Left cardiac atrium (tissue), 4 donors: ENCODE results near the gene RBBP4. TPM values are rescaled to one million over a fixed set of nuclear protein-coding genes. Genes with fewer than 3 reads are reported as not detected.
"Not testable (repeated sequence)": the region's sequence is repeated elsewhere in the genome, so short reads cannot be mapped to it uniquely, and the experiment has no call there.

Experiments
- ATAC-seq, 2 donors: fragments of 200-7000 bp; cut with Tn5 transposase; one replicate each; pipeline ENCODE4 v1.9.1; 2020; ENCODE audit warnings: mild to moderate bottlenecking in 2 of 2, moderate library complexity in 2 of 2
- DNase-seq: peaks from one replicate; pipeline ENCODE4 v3.0.0-alpha.2; 2020
- intact Hi-C, 2 donors: fragments of 100-400 bp; cut with DNase I; formaldehyde crosslinking; loops; one replicate each; pipeline versions ENCODE4 v1.14.1 to v1.15.1; 2022 to 2023
- total RNA-seq, 2 donors: library from RNA; stranded (reverse); fragmentation: NEBNext Ultra II Directional; extraction: Animal tissue kit (Norgen Biotek cat#: 25700); gene quantifications; one replicate each; pipeline ENCODE4 v1.2.1, GENCODE V29; 2021
- donor health status: DM: no; HTN: yes; CAD: no.
- donor health status: DM: no; HTN: yes; CAD: no; lungs with severe emphysema.
- donor health status: DM: yes; HTN: yes; CAD: no.
- donor health status: Dilated cardiomyopathy.

RBBP4 gene
- total RNA-seq, 2 donors from 2014 or later, result 95.8 to 108 TPM

DNA sequence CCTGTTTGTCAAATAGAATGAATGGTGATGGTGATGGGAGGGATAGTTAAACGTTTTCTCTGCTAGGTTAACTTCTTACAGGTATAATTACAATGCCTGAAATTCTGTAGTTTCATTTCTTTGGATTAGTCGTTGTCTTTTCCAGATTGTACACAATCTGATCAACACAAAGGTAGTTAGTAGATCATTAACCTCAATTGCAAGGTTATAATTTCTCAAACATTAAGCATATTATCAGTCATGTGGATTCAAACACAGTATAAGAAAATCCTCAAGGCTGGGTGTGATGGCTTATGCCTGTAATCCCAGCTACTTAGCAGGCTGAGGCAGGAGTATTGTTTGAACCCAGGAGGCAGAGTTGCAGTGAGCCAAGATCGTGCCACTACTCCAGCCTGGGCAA, 31.0 kb downstream of the RBBP4 start:
- intact Hi-C loops, result no loop called here
- DNase-seq, result no peak
- ATAC-seq, result no peak

- intact Hi-C loops, result no loop called here
- DNase-seq (no peak), ATAC-seq (no peak)
Observed at GRCh38 chr1:32683397-32683796, 32.4 kb downstream of the RBBP4 start.

GRCh38 chr1:32684167-32684811, 33.3 kb downstream of the RBBP4 start:
- ATAC-seq (peak; percentile 30 to 76), DNase-seq (peak; percentile 46)
- intact Hi-C loops, result no loop called here

DNA sequence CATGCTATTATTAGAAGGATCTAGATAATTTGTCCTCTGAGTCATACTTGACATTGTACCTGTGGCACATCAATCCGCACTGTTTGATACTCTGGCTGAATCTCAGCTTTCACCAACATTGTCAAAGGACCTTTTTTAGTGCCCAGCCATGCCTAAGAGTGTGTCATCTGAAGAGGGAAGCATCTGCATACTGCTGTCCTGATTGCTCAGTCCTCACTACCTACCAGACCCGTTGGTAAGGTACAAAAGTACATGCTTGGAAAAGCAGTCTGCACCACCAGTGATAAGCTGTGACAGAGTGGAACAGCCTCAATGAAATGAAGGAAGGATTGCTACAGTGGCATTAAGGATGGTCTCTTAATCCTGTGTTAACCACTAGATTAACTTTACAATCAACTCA, 34.5 kb downstream of the RBBP4 start:
- intact Hi-C loops, result no loop called here
- ATAC-seq, result peak in 1 of 2 donors; percentile 10
- no peak for DNase-seq

- ATAC-seq (no peak), DNase-seq (no peak)
- intact Hi-C loops, result no loop called here
Observed at GRCh38 chr1:32686387-32686786, 35.4 kb downstream of the RBBP4 start.

GRCh38 chr1:32693455-32694174, 42.6 kb downstream of the RBBP4 start:
- ATAC-seq, result peak in 1 of 2 donors; percentile 13
- intact Hi-C loops, result no loop called here
- no peak for DNase-seq

- DNase-seq (peak; percentile 83), ATAC-seq (peak; percentile 62 to 65)
- intact Hi-C loops, result no loop called here
Observed at GRCh38 chr1:32695098-32695904, 44.3 kb downstream of the RBBP4 start.

DNA sequence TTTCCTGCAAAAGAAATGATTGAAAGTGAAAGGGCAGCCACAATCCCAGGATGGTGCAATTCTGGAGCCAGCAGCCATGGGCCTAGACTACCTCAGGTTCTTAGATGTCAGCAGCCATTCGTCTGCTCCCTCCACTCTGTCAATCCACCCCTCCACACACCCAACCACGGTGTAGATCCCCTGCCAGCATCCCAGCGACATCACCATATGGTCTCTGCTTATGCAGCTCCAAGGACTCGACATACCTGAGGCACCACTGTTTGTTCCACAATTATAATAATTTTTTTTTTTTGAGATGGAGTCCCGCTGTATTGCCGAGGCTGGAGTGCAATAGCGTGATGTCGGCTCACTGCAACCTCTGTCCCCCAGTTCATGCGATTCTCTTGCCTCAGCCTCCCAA, 45.0 kb downstream of the RBBP4 start:
- intact Hi-C loops, result no loop called here
- ATAC-seq (no peak), DNase-seq (no peak)

GRCh38 chr1:32696996-32697395, 46.0 kb downstream of the RBBP4 start:
- ATAC-seq, intact Hi-C loops, DNase-seq: not testable (repeated sequence)

DNA sequence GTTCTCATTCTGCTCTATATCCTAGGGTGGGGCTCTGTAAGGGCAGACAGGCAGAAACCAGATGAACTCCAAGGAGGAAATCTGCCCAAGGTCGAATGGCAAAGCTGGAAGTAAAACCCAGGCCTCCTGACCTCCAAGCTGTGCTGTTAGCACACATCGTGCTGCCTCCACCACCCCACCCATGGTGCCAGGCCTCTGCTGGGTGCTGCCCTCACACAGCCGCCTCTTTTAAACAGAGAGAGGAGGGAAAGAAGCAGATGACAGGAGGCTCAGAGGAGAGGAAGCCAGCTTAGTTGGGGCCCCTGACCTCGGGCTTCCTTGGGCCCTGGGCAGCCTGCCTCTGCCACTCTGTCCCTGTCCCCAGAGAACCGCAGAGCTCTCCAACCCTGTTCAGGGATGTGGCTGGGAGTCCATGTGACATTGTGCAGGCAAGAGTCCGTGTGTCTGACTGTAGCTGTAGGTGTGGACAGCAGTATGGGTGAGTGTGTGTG, 50.5 kb downstream of the RBBP4 start:
- ATAC-seq (peak; percentile 7 to 25), DNase-seq (no peak)
- intact Hi-C loops, result no loop called here

GRCh38 chr1:32701951-32702598, 51.1 kb downstream of the RBBP4 start:
- DNase-seq, result peak; percentile 53
- ATAC-seq, result peak; percentile 23 to 43

DNA sequence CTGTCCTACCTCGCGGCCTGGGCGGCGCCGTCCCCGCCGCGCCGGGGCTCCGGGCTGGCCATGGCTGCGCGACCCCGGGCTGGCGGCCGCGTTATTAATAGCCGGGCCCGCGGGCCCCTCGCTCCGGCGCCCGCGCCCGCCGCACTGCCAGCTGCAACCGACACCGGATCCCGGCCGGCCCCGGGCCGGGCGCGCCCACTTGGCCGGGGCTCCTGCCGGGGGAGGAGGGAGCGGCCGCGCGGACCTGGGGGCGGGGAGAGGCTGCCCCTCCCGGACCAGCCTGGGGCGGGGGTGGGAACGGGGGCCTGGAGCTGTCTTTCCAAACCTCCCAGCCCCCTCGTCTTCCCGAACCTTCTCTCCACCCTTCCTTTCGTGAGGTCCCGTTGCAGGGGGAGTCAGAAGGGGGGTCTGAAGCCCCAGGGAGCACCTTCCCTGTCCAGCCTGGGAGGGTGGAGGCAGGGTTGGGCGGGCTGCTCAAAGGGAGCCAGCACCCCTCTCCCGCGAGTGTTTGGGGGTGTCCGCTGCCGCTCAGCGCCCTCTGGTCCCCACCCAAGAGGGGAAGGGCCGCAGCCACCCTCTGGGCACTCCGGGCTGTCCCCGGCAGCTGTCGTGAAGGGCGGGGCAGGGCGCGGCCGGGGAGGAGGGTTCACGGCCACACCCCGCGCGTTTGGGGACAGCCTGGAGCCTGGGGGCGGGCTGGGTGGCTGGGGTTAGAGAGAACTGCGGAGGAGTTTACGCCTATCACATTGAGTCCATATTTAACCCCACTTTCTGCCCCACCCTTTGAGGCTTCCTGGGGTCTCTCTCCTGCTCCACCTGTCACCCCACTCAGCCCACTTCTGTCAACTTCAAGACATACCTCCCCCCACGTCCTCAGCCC, 51.8 kb downstream of the RBBP4 start, which contains the start of gene SYNC:
SYNC (minus strand) TSS at position 172 of the 880 bp plus-strand sequence; CDS start at position 62, 110 bp downstream.
- ATAC-seq (peak; percentile 78 to 81), DNase-seq (peak; percentile 76)
- intact Hi-C loops, result no loop called here

More at GRCh38 chr1:32701951-32702598, 51.1 kb downstream of the RBBP4 start:
- intact Hi-C loops, result no loop called here

DNA sequence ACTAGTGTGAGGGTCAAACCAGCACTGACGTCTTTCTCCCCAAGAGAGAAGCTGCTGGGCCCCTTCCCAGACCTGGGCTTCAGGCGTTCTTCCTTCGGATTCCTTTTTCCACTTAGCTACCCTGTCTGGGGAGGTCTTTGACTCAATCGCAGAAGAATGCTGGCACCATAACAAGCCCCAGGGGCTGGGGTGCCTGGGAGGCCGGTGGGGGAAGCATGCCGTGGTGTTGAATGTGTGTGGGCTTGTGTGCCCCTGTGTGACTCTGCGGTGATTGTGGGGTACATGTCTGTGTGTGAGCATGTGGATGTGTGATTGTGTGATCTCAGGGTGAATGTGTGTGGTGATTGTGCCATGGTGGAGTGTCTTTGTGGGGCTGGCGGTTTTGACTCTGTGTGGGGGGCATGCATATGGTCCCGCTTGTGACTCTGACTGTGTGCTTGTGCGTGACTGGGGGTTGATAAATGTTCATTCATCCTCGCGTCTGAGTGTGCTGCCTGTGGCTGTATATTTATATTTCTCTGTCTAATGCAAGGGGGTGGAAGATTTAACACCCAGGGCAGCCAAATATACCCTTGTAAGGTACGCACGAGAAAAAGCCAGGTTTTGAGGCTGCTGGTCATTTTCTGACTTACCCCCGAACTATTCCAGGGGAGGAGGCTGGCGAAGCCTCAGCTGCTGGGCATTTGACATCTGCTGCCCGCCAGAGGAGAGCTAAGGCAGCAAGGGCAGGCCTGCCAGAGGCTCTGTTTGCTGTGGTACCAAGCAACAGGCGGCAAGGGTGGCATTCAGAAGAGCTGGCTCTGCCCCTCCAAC, 52.7 kb downstream of the RBBP4 start:
- DNase-seq (peak; percentile 52), ATAC-seq (peak; percentile 31 to 50)
- intact Hi-C loops, result no loop called here

DNA sequence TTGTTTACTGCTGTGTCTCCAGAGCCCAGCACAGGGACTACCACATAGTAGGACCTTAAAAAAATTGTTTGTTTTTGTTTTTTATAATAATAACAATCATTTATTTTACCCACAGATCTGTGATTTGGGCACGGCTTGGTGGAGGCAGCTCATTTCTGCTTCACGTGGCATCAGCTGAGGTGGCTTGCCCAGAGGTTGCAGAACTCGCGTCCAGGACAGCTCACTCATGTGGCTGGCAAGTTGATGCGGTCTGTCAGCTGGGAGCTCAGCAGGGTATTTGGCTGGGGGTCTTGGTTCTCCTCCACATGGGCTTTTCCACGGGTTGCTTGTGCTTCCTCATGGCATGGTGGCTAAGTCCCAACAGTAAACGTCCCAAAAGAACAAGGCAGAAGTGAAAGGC, 54.5 kb downstream of the RBBP4 start:
- no peak for DNase-seq
- intact Hi-C loops, result no loop called here

GRCh38 chr1:32706491-32706890, 55.5 kb downstream of the RBBP4 start:
- no peak for DNase-seq
- intact Hi-C loops, result no loop called here
- no peak for ATAC-seq

More for the DNA sequence above, 54.5 kb downstream of the RBBP4 start:
- no peak for ATAC-seq

- DNase-seq (no peak), ATAC-seq (no peak)
- intact Hi-C loops, result no loop called here
Observed at GRCh38 chr1:32709075-32709474, 58.1 kb downstream of the RBBP4 start.

DNA sequence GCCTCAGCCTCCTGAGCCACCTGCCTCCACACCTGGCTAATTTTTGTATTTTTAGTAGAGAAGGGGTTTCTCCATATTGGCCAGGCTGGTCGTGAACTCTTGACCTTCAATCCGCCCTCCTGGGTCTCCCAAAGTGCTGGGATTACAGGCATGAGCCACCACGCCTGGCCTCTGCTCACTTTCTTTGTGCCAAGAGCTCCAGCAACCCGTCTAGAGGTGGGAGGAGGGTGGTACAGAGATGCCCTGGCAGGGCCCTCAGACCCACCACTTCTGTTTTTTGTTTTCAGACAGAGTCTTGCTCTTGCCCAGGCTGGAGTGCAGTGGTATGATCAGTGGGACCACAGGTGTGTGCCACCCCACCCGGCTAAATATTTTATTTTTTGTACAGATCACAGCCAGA, 58.5 kb downstream of the RBBP4 start:
- DNase-seq, result no peak
- intact Hi-C loops, result no loop called here
- no peak for ATAC-seq
